Measurements from ENCODE around the gene SUCLG2. TPM values are rescaled to one million over a fixed set of nuclear protein-coding genes. Genes with fewer than 3 reads are reported as not detected.
A peak's percentile ranks its signal among the peaks of the same experiment; 100 is the strongest.

SUCLG2 gene
- total and polyA plus RNA-seq, 2 experiments from 2014 or later = 49.9 TPM

- H3K79me2 ChIP-seq (ENCODE audit: insufficient read depth) = peaks cover 98% of the 10 kb centered on the region
- no peaks in the 10 kb centered on the region for H4K20me1 ChIP-seq (ENCODE audit: insufficient read depth)
- TF ChIP-seq EZH2phosphoT487 (IDR thresholded peaks at IDR 0.05; ENCODE audit: insufficient read depth, low read depth) = no peak
- TF ChIP-seq EZH2 (IDR thresholded peaks at IDR 0.05; ENCODE audit: insufficient read depth, poor library complexity, severe bottlenecking) = no peak
- no peaks in the 10 kb centered on the region for H3K27me3 ChIP-seq (replicated peaks; ENCODE audit: insufficient read depth)
- in situ Hi-C loops (cut with MboI) = no loop called here
- H3K4me1 ChIP-seq (ENCODE audit: insufficient read depth) = peaks cover 14% of the 10 kb centered on the region
- H3K9ac ChIP-seq = no peak overlapping the region
- H3K4me3 ChIP-seq = no peak overlapping the region
- no peak overlapping the region for H3K4me2 ChIP-seq (ENCODE audit: unreplicated experiment)
- no peak for DNase-seq
- no peaks in the 10 kb centered on the region for H3K9me2 ChIP-seq (ENCODE audit: insufficient read depth)
- WGBS, 2 experiments (ENCODE audit: low coverage in 1 of 2, low lambda C conversion rate in 2 of 2, missing lambda C conversion rate in 2 of 2) = 71% methylated on average over 3 of the region's 3 CpGs
- H2AFZ ChIP-seq = no peak overlapping the region
- H3K9me3 ChIP-seq (ENCODE audit: low read depth) = no peaks in the 10 kb centered on the region
- peaks cover 15% of the 10 kb centered on the region for H3F3A ChIP-seq (ENCODE audit: insufficient read depth)
- no peaks in the 10 kb centered on the region for H3K36me3 ChIP-seq (ENCODE audit: low read depth)
- H3K27ac ChIP-seq = no peak overlapping the region
Observed at GRCh38 chr3:67641451-67641850, 13.0 kb downstream of the SUCLG2 start.

DNA sequence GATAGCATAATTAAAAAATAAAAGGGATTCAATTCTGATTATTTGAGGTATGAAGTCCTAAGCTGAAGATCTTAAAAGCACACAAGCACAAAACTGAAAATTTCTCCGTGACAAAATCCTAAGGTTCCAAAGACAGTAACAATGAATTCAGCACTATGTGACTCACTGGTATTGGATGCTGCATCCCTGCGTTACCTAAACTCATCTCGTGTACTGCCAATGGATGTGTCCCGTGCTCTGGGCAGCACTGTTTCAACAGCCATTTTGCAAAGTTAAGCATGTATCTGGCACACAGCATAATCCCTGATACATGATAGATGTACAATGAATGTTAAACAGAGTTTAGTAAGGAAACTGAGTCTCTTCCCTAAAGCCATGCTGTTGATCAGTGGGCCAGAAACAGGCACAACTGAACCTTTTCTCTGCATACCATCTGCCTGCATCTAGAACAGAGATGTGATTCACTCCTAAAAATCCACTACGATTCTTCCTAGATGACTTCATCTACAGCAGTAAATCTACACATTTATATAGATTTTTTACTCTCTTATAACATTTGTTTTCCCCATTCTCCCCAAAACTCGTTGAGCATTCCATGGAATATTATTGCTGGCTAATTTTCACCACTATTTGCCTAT lies 14.3 kb downstream of the SUCLG2 start:
- Histone ChIP-seq H3K4me1 (ENCODE audit: insufficient read depth) (peaks cover 23% of the 10 kb centered on the region), H4K20me1 (ENCODE audit: insufficient read depth) (no peaks in the 10 kb centered on the region), H3K9me3 (ENCODE audit: low read depth) (no peaks in the 10 kb centered on the region), H3K9me2 (ENCODE audit: insufficient read depth) (no peaks in the 10 kb centered on the region), H3K36me3 (ENCODE audit: low read depth) (no peaks in the 10 kb centered on the region), H3K4me3 (no peak overlapping the region), H3K4me2 (ENCODE audit: unreplicated experiment) (peak overlapping the region; percentile 33), H3K27ac (no peak overlapping the region), H3K27me3 (replicated peaks; ENCODE audit: insufficient read depth) (no peaks in the 10 kb centered on the region), H3K79me2 (ENCODE audit: insufficient read depth) (peaks cover 94% of the 10 kb centered on the region), H3F3A (ENCODE audit: insufficient read depth) (peaks cover 21% of the 10 kb centered on the region), H3K9ac (no peak overlapping the region), H2AFZ (no peak overlapping the region)
- DNase-seq = peak; percentile 60
- WGBS, 2 experiments (ENCODE audit: low coverage in 1 of 2, low lambda C conversion rate in 2 of 2, missing lambda C conversion rate in 2 of 2) = 84 to 92% methylated on average over 6 of the region's 6 CpGs
- in situ Hi-C loops (cut with MboI) = no loop called here
- TF ChIP-seq EZH2 (IDR thresholded peaks at IDR 0.05; ENCODE audit: insufficient read depth, poor library complexity, severe bottlenecking) (no peak), EZH2phosphoT487 (IDR thresholded peaks at IDR 0.05; ENCODE audit: insufficient read depth, low read depth) (no peak)

GRCh38 chr3:67637255-67637900 lies 17.0 kb downstream of the SUCLG2 start:
- H3K9me2 ChIP-seq (ENCODE audit: insufficient read depth) = no peaks in the 10 kb centered on the region
- H3K36me3 ChIP-seq (ENCODE audit: low read depth) = no peaks in the 10 kb centered on the region
- in situ Hi-C loops (cut with MboI) = no loop called here
- no peaks in the 10 kb centered on the region for H4K20me1 ChIP-seq (ENCODE audit: insufficient read depth)
- H3F3A ChIP-seq (ENCODE audit: insufficient read depth) = peaks cover 33% of the 10 kb centered on the region
- H3K9me3 ChIP-seq (ENCODE audit: low read depth) = no peaks in the 10 kb centered on the region
- 54% methylated on average over 4 of the region's 4 CpGs for WGBS, 2 experiments (ENCODE audit: low coverage in 1 of 2, low lambda C conversion rate in 2 of 2, missing lambda C conversion rate in 2 of 2)
- peaks cover 90% of the 10 kb centered on the region for H3K79me2 ChIP-seq (ENCODE audit: insufficient read depth)
- DNase-seq = no peak
- H3K4me1 ChIP-seq (ENCODE audit: insufficient read depth) = peaks cover 32% of the 10 kb centered on the region
- peak overlapping the region; percentile 3 for H3K4me2 ChIP-seq (ENCODE audit: unreplicated experiment)
- TF ChIP-seq EZH2phosphoT487 (IDR thresholded peaks at IDR 0.05; ENCODE audit: insufficient read depth, low read depth) (no peak), EZH2 (IDR thresholded peaks at IDR 0.05; ENCODE audit: insufficient read depth, poor library complexity, severe bottlenecking) (no peak)
- no peak overlapping the region for H3K27ac ChIP-seq
- no peak overlapping the region for H2AFZ ChIP-seq
- no peak overlapping the region for H3K4me3 ChIP-seq
- no peaks in the 10 kb centered on the region for H3K27me3 ChIP-seq (replicated peaks; ENCODE audit: insufficient read depth)
- no peak overlapping the region for H3K9ac ChIP-seq

DNA sequence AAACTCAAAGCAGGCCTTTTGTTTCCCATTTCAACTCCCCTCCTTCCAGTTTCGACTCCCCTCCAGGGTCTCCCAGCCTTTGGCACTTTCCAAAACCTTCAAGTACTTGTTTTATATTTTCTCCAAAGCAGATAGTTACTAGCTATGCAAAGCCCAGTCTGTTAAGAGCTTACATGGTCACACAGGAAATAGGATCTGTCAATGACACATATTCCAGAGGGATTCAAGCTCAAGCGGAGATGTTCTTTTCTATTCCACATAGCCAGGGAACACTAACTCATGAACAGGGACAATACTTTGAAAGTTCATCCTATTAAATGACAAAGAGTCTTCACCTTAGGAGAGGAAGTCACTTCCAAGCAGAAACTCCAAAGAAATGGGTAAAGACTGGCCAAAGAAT lies 18.6 kb downstream of the SUCLG2 start:
- no peaks in the 10 kb centered on the region for H3K9me2 ChIP-seq (ENCODE audit: insufficient read depth)
- H3K27ac ChIP-seq = peak overlapping the region; percentile 92
- WGBS, 2 experiments (ENCODE audit: low coverage in 1 of 2, low lambda C conversion rate in 2 of 2, missing lambda C conversion rate in 2 of 2) = 87 to 96% methylated on average over 2 of the region's 2 CpGs
- H3K4me2 ChIP-seq (ENCODE audit: unreplicated experiment) = peak overlapping the region; percentile 77
- H2AFZ ChIP-seq = no peak overlapping the region
- peak overlapping the region; percentile 65 for H3K9ac ChIP-seq
- peak overlapping the region; percentile 39 for H3K4me3 ChIP-seq
- no peaks in the 10 kb centered on the region for H3K27me3 ChIP-seq (replicated peaks; ENCODE audit: insufficient read depth)
- peak; percentile 40 for DNase-seq
- peaks cover 90% of the 10 kb centered on the region for H3K79me2 ChIP-seq (ENCODE audit: insufficient read depth)
- TF ChIP-seq EZH2 (IDR thresholded peaks at IDR 0.05; ENCODE audit: insufficient read depth, poor library complexity, severe bottlenecking) = no peak
- TF ChIP-seq EZH2phosphoT487 (IDR thresholded peaks at IDR 0.05; ENCODE audit: insufficient read depth, low read depth) = no peak
- H4K20me1 ChIP-seq (ENCODE audit: insufficient read depth) = no peaks in the 10 kb centered on the region
- no peaks in the 10 kb centered on the region for H3K9me3 ChIP-seq (ENCODE audit: low read depth)
- peaks cover 32% of the 10 kb centered on the region for H3K4me1 ChIP-seq (ENCODE audit: insufficient read depth)
- H3K36me3 ChIP-seq (ENCODE audit: low read depth) = no peaks in the 10 kb centered on the region
- H3F3A ChIP-seq (ENCODE audit: insufficient read depth) = peaks cover 30% of the 10 kb centered on the region
- in situ Hi-C loops (cut with MboI) = no loop called here
